OCI-LY7 (cell line): ENCODE measurements around the gene SRCIN1.

ENCODE experiments used
- CTCF ChIP-seq: fragments of 200-600 bp; sonication (generic); conservative IDR thresholded peaks from 2 replicates; pipeline ENCODE4 v1.5.1; 2014; ENCODE audit warnings: mild to moderate bottlenecking, antibody characterized with exemption, low read length, moderate library complexity, mixed read lengths
- EZH2phosphoT487 ChIP-seq: fragments of 200-600 bp; sonication (generic); IDR thresholded peaks from 2 replicates; pipeline ENCODE4 v1.6.1; 2018; ENCODE audit warnings: low read depth, borderline replicate concordance, mild to moderate bottlenecking, mixed run types, antibody characterized with exemption, low read length, moderate library complexity, mixed read lengths

- no peak for TF ChIP-seq CTCF
- no peak for TF ChIP-seq EZH2phosphoT487
These were observed 13.3 kb downstream of the SRCIN1 start for GRCh38 chr17:38592487-38592886.
